Activated CD8-positive, alpha-beta memory T cell treated with anti-CD3 and anti-CD28 coated beads, Interleukin-2, amount 50 U/mL, for 48 hours (primary cell): ENCODE data around the gene HOXD3.

Source experiments
- DNase-seq: peaks from one replicate; pipeline ENCODE4 v3.0.0-alpha.2; 2020

Gene HOXD3

DNA sequence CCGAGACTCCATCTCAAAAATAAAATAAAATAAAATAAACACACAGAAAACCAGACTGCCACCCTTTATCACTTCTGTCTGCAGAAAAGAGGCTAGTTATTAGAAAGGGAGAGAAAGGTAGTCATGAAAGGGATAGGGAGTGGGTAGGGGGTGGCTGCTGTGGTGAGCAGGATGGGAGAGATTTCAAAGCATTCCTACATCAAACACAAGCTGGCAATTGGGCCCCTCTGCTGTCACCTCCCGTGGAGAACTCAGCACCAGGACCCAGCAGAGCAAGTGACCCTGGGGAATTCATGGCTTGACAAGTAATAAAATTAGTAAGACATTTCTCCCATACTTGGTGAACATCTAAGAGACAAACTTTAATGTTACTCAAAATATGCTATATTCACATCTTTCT lies 27.6 kb downstream of the HOXD3 start:
- DNase-seq: no peak

DNA sequence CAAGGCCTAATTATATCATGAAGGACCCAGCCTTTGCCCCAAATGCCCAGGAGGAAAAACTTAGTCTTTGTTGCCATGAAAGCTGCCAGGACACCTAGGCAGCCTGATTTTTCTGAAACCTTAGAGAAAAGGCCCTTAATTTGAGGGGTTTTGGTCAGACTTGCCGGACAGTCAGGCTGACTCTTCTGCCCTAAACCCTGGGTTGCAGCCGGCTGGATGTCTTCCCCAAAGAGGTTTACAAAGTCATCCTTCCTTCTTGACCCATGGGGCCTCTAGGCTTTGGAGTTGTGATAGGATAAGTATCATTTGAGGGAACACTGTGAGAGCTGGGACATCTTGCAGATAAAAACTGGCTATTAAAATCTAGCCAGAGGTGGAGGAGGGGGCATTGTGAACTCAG lies 28.9 kb downstream of the HOXD3 start:
- no peak for DNase-seq

DNA sequence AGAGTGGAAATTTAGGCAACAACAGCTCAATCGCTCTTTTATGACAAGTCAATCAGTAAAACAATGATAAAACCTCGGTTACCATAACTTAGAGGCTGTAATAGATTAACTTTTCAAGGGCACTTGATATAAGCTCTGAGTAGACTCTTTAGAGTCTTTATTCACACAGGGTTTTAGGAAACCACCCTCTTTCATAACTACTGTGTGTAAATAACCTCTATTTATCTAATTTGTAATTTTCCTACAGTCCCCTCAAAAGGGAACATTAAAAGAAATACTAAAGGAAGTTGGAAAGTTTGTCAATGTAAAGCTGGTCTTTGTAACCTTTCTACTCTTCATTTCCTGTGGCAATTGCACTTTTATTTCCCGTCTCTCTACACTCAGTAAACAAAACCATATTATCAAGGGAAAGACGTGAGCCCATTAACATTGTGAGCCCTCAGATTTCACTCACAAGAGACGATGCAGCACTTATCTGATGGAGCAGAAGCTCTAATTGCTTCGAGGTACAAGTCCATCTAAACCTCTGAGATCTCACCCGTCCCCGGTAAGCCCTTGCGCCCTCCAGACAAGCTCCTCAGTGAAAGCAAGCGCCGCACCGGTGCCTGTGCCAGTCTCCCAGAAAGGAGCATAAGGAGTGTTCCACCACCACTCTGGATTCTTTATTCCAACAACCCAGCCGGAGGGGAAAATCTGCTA lies 30.2 kb downstream of the HOXD3 start:
- DNase-seq: no peak

DNA sequence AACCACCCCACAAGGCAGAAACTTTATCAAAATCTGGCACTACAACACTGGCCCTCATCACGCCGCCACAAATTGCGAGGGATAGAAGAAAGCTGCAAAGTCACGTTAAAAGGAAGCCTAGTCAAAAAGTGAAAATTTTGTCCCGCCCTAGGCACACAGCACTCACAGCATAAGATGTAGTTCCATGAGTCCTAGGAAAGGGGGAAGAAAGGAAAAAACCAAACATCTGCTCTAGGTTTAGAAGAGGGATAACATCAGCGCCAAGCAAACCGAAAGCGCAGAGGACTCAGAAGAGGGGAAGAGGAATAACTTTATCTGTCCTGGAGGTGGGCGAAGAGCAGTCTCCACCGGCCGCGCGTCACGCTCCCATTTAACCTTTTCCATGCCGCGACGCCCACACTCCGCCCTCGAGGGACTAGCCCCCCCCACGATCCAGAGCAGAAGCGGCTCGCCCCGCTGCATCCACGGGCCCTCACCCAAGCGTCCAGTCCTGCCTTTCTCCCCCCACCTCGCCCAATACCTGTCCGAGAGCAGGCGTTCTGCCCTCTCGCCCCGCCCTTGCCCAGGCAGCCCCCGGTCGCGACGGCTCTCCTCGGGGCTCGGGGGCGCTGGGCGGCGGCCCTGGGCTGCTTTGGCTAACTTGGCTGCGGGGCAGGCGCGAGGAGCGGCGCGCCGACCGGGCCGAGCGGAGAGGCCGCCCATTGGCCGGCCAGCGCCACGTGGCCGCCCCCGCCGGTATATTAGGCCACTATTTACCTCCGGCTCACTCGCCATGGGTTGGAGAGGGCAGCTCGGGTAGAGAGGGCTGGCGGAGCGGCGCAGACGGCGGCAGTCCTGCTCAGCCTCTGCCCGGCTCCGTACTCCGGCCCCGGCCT lies 31.0 kb downstream of the HOXD3 start, which contains the start of gene HOXD1:
Gene HOXD1, plus strand, starts transcription at position 770 of the 875 bp plus-strand sequence. CDS start 134 bp downstream, outside the sequence.
- no peak for DNase-seq

DNA sequence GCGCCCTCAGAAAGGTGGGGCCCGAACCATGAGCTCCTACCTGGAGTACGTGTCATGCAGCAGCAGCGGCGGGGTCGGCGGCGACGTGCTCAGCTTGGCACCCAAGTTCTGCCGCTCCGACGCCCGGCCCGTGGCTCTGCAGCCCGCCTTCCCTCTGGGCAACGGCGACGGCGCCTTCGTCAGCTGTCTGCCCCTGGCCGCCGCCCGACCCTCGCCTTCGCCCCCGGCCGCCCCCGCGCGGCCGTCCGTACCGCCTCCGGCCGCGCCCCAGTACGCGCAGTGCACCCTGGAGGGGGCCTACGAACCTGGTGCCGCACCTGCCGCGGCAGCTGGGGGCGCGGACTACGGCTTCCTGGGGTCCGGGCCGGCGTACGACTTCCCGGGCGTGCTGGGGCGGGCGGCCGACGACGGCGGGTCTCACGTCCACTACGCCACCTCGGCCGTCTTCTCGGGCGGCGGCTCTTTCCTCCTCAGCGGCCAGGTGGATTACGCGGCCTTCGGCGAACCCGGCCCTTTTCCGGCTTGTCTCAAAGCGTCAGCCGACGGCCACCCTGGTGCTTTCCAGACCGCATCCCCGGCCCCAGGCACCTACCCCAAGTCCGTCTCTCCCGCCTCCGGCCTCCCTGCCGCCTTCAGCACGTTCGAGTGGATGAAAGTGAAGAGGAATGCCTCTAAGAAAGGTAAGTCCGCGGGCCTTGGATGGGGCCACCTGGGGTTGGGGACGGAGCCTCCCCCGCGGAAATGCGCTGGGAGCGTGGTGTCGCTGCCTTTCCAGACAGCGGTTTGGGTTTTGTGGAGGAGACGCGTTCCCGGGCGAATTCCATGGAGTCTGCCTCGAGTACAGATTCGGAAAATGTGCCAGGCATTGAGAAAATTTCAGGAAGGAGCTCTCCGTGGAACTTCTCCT lies 31.9 kb downstream of the HOXD3 start:
- peak; percentile 61 for DNase-seq

DNA sequence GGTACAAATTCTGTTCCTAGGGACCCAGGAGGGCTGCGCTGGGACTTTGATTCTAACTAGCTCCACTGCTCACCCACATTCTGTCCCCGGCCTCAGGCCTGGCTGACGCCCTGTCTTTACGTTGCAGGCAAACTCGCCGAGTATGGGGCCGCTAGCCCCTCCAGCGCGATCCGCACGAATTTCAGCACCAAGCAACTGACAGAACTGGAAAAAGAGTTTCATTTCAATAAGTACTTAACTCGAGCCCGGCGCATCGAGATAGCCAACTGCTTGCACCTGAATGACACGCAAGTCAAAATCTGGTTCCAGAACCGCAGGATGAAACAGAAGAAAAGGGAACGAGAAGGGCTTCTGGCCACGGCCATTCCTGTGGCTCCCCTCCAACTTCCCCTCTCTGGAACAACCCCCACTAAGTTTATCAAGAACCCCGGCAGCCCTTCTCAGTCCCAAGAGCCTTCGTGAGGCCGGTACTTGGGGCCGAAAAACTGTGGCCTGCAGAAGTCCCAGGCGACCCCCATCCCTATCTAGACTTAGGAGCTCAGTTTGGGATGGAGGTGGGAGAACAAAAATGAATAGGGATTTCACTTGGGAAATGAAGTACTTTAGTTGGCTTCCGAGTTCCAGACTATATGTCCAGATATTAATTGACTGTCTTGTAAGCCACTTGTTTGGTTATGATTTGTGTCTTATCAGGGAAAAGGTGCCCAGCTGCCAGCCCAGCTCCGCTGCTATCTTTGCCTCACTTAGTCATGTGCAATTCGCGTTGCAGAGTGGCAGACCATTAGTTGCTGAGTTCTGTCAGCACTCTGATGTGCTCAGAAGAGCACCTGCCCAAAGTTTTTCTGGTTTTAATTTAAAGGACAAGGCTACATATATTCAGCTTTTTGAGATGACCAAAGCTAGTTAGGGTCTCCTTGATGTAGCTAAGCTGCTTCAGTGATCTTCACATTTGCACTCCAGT lies 32.9 kb downstream of the HOXD3 start:
- DNase-seq: no peak

DNA sequence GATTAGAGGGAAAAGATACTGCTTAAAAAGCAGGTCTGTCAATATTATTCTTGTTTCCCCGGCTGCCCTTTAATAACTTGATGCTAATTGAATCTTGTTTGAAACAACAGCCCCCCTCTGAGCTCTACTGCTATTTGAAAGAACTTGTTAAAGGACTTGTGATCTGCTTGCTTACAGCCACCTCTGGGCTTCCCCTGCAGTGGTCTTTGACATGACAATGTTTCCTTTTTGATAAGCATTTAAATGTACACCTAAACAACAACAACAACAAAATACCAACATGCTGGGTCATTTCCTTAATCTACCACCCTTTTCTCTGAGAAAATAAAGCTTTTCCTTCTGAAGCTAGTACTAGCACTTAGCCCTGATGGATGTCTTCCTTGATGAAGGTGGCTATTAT lies 35.2 kb downstream of the HOXD3 start:
- DNase-seq: no peak

DNA sequence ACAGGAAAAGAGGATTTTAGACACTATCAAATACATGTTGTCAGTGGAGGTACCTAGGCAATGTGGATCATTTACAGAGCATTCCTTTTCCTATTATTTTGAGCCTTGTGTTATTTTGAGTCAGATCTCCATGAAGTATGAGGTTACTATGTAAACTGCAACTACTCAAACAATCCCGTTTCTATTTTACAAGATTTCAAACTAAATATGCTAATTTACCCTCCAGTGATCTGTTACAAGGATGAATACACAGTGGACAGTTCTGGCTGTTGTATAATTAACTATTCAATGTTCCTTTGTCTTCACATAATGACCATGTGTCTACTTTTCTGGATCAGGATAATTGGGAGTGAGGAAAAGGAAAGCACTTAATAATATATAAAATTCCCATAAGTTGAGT lies 35.9 kb downstream of the HOXD3 start:
- DNase-seq: no peak

DNA sequence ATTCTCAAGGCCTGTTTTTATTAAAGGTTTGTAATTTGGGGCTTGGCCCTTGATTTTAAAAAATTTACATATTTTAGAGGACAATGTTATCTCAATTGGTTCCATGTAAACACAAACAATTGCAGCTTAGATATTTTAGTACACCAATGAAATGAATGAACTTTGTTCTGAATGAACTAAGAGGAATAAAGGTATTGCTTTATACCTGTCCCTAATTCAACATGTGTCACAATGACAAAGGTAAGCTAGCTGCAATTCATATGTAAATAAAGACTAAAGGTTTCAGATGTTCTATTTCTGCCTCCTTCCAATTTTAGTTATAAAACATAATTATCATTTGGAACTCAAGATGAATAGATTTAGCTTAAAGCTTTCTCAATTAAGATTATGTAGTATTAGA lies 42.8 kb downstream of the HOXD3 start:
- DNase-seq: no peak

DNA sequence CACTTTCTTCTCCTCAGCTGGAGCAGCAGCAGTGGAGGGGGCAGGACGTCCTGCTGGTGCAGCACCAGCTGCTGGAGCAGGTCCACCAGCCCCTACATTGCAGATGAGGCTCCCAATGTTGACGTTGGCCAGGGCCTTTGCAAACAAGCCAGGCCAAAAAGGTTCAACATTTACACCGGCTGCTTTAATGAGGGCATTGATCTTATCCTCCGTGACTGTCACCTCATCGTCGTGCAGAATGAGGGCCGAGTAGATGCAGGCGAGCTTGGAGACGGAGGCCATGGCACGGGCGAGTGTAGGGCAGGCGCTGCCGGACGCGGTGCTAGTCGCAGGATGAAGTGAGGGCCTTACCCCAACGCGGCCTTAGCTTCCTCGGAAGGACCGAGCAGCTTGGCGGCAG lies 43.9 kb downstream of the HOXD3 start:
- DNase-seq: no peak

DNA sequence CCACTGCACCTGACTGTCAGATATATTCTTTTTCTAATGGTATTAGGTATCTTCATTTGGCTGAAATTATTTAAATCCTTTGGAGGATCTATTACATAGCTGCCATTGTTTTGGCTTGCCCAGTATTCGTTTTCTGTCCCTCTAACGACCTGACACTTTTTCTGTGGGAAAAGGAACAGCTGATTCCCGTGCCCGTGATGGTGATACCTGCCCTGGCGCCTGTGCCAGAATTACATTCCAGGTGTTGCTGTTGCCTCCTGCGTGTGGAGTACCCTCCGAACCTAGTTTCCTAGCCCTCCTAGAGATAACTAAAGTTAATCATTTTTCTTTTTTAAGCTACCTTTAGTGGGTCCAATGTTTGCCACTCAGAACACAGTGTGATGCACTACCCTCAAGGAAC lies 45.4 kb downstream of the HOXD3 start:
- DNase-seq: no peak

DNA sequence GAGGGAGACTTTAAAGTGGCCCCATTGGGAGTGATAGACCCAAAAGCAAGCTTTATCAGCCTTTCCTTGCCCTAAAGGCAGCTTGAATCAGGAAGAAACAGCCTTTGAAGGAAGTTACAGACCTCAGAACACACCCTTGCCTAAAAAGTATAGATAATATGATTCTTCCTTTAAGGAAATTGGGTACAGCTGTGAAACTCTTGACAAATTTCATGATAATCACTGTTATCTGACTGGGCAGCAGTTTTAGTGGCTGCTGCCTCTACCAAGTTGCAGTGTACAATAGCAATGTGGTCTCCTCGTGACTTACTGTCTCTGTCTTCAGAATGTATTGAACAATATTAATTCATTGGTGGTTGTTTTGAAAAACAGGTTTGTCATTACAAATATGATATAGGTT lies 48.0 kb downstream of the HOXD3 start:
- DNase-seq: no peak

DNA sequence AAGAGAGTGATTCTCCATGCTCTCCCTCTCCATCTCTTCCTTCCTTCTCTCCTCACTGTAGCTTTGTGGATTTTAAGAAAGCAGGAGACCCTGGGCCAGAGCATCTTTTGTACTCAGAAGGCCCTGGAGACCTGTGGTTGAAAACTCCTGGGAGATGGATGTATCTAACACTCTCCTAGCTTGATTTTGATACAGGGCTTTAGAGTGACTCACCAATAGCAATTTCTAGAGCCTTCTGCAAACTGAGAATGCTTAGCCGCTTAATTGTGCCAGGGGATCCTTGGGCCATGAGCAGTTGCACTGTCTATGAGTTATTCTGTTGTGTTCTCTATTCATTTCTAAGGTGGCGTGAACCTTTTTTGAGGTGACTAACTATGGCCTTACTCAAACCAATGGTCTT lies 49.0 kb downstream of the HOXD3 start:
- DNase-seq: no peak

DNA sequence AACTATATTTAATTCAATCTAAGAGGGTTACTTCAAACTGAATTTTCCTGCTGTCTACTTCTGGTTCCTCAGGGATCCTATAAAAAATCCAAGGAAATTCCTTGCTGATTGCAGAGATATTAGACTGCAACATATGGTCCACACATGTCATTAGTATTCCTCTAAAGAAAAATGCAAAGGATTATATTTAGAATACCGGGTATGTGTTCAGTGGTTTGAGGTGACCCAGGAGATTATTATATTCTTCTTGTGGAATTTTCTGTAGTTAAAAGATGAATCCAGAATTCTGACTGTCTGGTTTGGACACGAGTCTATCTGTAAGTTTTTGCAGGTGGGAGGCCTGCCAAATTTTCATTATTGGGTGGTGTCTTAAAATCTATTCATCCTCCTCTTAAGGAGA lies 49.6 kb downstream of the HOXD3 start:
- DNase-seq: no peak

DNA sequence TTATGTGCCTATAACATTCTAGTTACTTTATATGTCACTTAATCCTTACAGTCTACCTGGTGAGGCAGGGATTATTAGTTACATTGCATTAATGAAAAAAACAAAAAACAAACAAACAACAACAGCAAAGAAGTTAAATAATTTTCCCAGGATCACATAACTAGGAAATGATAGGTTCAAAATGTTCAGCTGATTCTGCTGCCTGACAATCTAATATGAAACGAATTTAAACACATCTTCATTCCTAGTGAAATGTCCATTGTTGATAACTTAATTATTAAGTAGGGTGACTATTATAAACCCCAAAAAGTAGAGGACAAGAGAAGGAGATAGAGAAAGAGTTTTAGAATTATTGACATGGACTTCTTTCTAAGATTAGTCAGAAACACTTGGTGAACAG lies 54.0 kb downstream of the HOXD3 start:
- DNase-seq: no peak

DNA sequence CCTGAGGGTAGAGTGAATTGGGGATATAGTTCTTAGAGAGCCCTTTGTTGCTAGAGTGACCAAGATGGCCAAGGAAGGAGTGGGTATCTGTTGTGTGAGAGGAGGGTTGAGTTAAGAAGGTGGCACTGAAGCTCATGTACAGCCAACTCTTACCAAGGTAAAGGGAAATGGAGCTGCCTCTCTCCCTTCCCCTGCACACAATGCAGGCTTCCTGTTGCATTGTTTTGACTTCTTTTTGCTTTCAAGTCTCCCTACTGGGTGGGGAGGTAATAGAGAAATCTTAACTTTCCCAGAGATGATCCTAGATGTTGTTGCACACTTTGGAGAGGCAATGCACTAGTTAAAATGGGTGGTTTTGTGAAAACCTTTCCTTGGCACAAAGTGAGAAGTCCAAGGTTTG lies 55.2 kb downstream of the HOXD3 start:
- DNase-seq: no peak

DNA sequence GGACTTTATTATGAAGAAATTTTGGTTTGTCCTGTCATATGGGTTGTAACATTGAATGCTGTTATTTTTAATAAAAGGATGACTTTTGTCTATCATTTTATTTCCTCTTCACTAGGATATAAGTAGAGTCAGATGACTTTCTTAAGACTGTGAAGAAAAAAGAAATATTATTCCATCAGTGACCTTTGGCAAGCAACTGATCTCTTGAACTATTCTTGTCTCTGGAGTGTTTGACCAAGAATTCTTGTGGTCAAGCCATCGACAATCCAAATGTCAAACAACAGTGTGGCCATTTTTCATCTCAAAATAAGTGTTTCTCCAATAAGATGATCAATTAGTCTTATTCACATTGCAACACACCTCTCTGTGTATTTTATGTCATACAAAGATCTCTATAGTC lies 56.3 kb downstream of the HOXD3 start:
- DNase-seq: no peak
